HEK293 (cell line): ENCODE results near the gene RHBDL3.

ENCODE experiments used
- CTCF ChIA-PET: fragments of 350-600 bp; formaldehyde crosslinking; extraction: SDS; loops from one replicate; lab custom pipeline; 2021; ENCODE audit warnings: antibody characterized with exemption; lab: Yijun Ruan, JAX
- POLR2A ChIA-PET: fragments of 300-600 bp; formaldehyde crosslinking; extraction: SDS; loops from one replicate; lab custom pipeline; 2020; ENCODE audit warnings: antibody characterized with exemption, inconsistent platforms; lab: Yijun Ruan, JAX
- H3K27ac ChIP-seq: fragments of 200-500 bp; sonication (Bioruptor generic); 2 replicates; pipeline ENCODE4 v1.5.1; 2014; ENCODE audit warnings: low read depth, low read length, control low read depth, inconsistent platforms; ENCODE audit errors: extremely low read depth
- H3K36me3 ChIP-seq, 2 experiments: fragments of 200-500 bp in 1 of 2; sonication (Bioruptor generic) in 1 of 2; 1 replicate in 1 of 2; 2 replicates in 1 of 2; pipeline ENCODE4 v1.5.1; 2014 to 2017; ENCODE audit warnings: inconsistent platforms in 2 of 2, low read length in 2 of 2; ENCODE audit not compliant: control insufficient read depth in 2 of 2, insufficient read depth in 1 of 2
- H3K4me1 ChIP-seq: fragments of 200-500 bp; sonication (Bioruptor generic); 2 replicates; pipeline ENCODE4 v1.5.1; 2014; ENCODE audit warnings: mild to moderate bottlenecking, low read length, inconsistent platforms; ENCODE audit not compliant: control insufficient read depth, insufficient read depth
- H3K4me3 ChIP-seq: 2 replicates; pipeline ENCODE4 v1.5.1; 2011; ENCODE audit warnings: low read depth, mild to moderate bottlenecking, control low read depth, low read length, moderate library complexity
- H3K9me3 ChIP-seq: fragments of 200-500 bp; sonication (Bioruptor generic); 2 replicates; pipeline ENCODE4 v1.5.1; 2014; ENCODE audit warnings: low read depth, low read length, inconsistent platforms; ENCODE audit not compliant: control insufficient read depth, insufficient read depth
- CTCF ChIP-seq: fragments of 450-650 bp; formaldehyde crosslinking; IDR thresholded peaks from 2 replicates; pipeline ENCODE4 v1.5.1; 2016; ENCODE audit warnings: missing biosample characterization, missing genetic modification characterization
- FEZF1 ChIP-seq: fragments of 450-650 bp; formaldehyde crosslinking; IDR thresholded peaks from 2 replicates; pipeline ENCODE4 v1.5.1; 2016; ENCODE audit warnings: missing biosample characterization, missing genetic modification characterization
- IKZF3 ChIP-seq: fragments of 450-650 bp; IDR thresholded peaks from 2 replicates; pipeline ENCODE4 v1.5.0; 2018; ENCODE audit warnings: missing biosample characterization, mild to moderate bottlenecking, missing genetic modification characterization, moderate library complexity
- SP7 ChIP-seq: fragments of 450-650 bp; formaldehyde crosslinking; IDR thresholded peaks from 2 replicates; pipeline ENCODE4 v1.5.1; 2016; ENCODE audit warnings: missing biosample characterization, missing genetic modification characterization
- WT1 ChIP-seq: fragments of 450-650 bp; formaldehyde crosslinking; IDR thresholded peaks from 2 replicates; pipeline ENCODE4 v1.5.1; 2016; ENCODE audit warnings: missing biosample characterization, missing genetic modification characterization
- ZFP41 ChIP-seq: fragments of 450-650 bp; formaldehyde crosslinking; IDR thresholded peaks from 2 replicates; pipeline ENCODE4 v1.5.1; 2016; ENCODE audit warnings: missing biosample characterization, missing genetic modification characterization, borderline replicate concordance
- ZNF140 ChIP-seq: fragments of 450-650 bp; formaldehyde crosslinking; IDR thresholded peaks from 2 replicates; pipeline ENCODE4 v1.5.1; 2016; ENCODE audit warnings: missing biosample characterization, missing genetic modification characterization
- ZNF16 ChIP-seq: fragments of 450-650 bp; formaldehyde crosslinking; IDR thresholded peaks from 2 replicates; pipeline ENCODE4 v1.5.1; 2016; ENCODE audit warnings: low read depth, missing biosample characterization, missing genetic modification characterization
- ZNF19 ChIP-seq: fragments of 450-650 bp; formaldehyde crosslinking; IDR thresholded peaks from 2 replicates; pipeline ENCODE4; 2016; ENCODE audit warnings: missing biosample characterization, missing genetic modification characterization, low read depth
- ZNF239 ChIP-seq: fragments of 450-650 bp; formaldehyde crosslinking; IDR thresholded peaks from 2 replicates; pipeline ENCODE4 v1.5.1; 2016; ENCODE audit warnings: missing biosample characterization, missing genetic modification characterization
- ZNF248 ChIP-seq: fragments of 450-650 bp; formaldehyde crosslinking; IDR thresholded peaks from 2 replicates; pipeline ENCODE4 v1.5.1; 2017; ENCODE audit warnings: missing biosample characterization, missing genetic modification characterization
- ZNF426 ChIP-seq: fragments of 450-650 bp; formaldehyde crosslinking; IDR thresholded peaks from 2 replicates; pipeline ENCODE4 v1.5.1; 2017; ENCODE audit warnings: missing biosample characterization, missing genetic modification characterization, mild to moderate bottlenecking, inconsistent platforms, moderate library complexity
- ZNF513 ChIP-seq: fragments of 450-650 bp; IDR thresholded peaks from 2 replicates; pipeline ENCODE4 v1.5.1; 2018; ENCODE audit warnings: missing biosample characterization, missing genetic modification characterization
- ZNF518A ChIP-seq: fragments of 450-650 bp; formaldehyde crosslinking; conservative IDR thresholded peaks from 2 replicates; pipeline ENCODE4 v1.5.1; 2016; ENCODE audit warnings: low read depth, missing biosample characterization, missing genetic modification characterization
- ZNF529 ChIP-seq: fragments of 450-650 bp; formaldehyde crosslinking; IDR thresholded peaks from 2 replicates; pipeline ENCODE4 v1.5.1; 2017; ENCODE audit warnings: missing genetic modification characterization, missing biosample characterization; ENCODE audit not compliant: insufficient replicate concordance
- ZNF558 ChIP-seq: fragments of 450-650 bp; formaldehyde crosslinking; IDR thresholded peaks from 2 replicates; pipeline ENCODE4 v1.5.1; 2016; ENCODE audit warnings: missing biosample characterization, missing genetic modification characterization
- ZNF560 ChIP-seq: fragments of 450-650 bp; formaldehyde crosslinking; IDR thresholded peaks from 2 replicates; pipeline ENCODE4 v1.5.1; 2017; ENCODE audit warnings: missing biosample characterization, missing genetic modification characterization, borderline replicate concordance
- ZNF571 ChIP-seq: fragments of 450-650 bp; formaldehyde crosslinking; IDR thresholded peaks from 2 replicates; pipeline ENCODE4 v1.5.0; 2017; ENCODE audit warnings: missing biosample characterization, missing genetic modification characterization
- ZNF600 ChIP-seq: fragments of 450-650 bp; formaldehyde crosslinking; IDR thresholded peaks from 2 replicates; pipeline ENCODE4 v1.5.1; 2016; ENCODE audit warnings: missing biosample characterization, missing genetic modification characterization
- ZNF610 ChIP-seq: fragments of 450-650 bp; formaldehyde crosslinking; IDR thresholded peaks from 2 replicates; pipeline ENCODE4 v1.5.1; 2016; ENCODE audit warnings: missing biosample characterization, missing genetic modification characterization, borderline replicate concordance
- ZNF626 ChIP-seq: fragments of 450-650 bp; sonication (Bioruptor Pico); formaldehyde crosslinking; IDR thresholded peaks from 2 replicates; pipeline ENCODE4 v1.5.1; 2018; ENCODE audit warnings: missing biosample characterization, missing genetic modification characterization, inconsistent platforms
- ZNF660 ChIP-seq: fragments of 450-650 bp; IDR thresholded peaks from 2 replicates; pipeline ENCODE4 v1.5.1; 2018; ENCODE audit warnings: missing biosample characterization, mild to moderate bottlenecking, missing genetic modification characterization
- ZNF677 ChIP-seq: fragments of 450-650 bp; IDR thresholded peaks from 2 replicates; pipeline ENCODE4 v1.5.0; 2018; ENCODE audit warnings: missing biosample characterization, mild to moderate bottlenecking, missing genetic modification characterization, moderate library complexity
- ZNF777 ChIP-seq: fragments of 450-650 bp; formaldehyde crosslinking; IDR thresholded peaks from 2 replicates; pipeline ENCODE4 v1.5.1; 2017; ENCODE audit warnings: missing biosample characterization, missing genetic modification characterization, borderline replicate concordance
- TF ChIP-seq, protein P1 (sequence below): fragments of 450-650 bp; formaldehyde crosslinking; IDR thresholded peaks from 2 replicates; pipeline ENCODE4 v1.5.1; 2017; ENCODE audit warnings: missing biosample characterization, missing genetic modification characterization
- TF ChIP-seq, protein P2 (sequence below): fragments of 450-650 bp; formaldehyde crosslinking; IDR thresholded peaks from 2 replicates; pipeline ENCODE4 v1.5.1; 2016; ENCODE audit warnings: missing biosample characterization, missing genetic modification characterization

RHBDL3 gene

DNA sequence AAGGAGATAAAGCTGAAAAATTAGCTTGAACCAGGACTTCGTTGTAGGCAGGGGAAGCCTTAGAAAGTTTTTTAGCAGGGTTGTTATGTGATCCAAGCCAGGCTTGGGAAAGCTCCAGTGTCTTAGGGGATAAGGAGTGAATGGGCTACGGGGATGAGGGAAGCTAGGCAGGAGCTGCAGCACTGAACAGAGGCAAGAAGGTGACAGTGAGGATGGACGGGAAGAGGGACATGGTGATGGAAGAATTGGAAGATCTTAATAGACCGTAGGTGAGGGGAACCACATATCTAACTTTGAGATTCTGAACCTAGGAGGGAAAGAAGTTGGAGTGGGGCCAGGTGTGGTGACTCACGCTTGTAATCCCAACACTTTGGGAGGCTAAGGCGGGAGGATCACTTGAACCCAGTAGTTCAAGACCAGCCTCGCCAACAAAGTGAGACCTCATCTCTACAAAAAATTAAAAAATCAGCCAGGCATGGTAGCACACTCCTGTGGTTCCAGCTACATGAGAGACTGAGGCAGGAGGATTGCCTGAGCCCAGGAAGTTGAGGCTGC is 3.2 kb downstream of the RHBDL3 start:
- no peaks in the 10 kb centered on the region for H3K36me3 ChIP-seq
- H3K4me1 ChIP-seq: peaks cover 8% of the 10 kb centered on the region
- H3K4me3 ChIP-seq: no peak overlapping the region
- CTCF ChIA-PET: interaction anchor here (1.0 to 1.1 kb wide), 2 partner anchors 48 to 51 kb away, joined by 5 read pairs; no protein-coding TSS in a partner anchor
- H3K27ac ChIP-seq: no peak overlapping the region
- no peaks in the 10 kb centered on the region for H3K9me3 ChIP-seq
- POLR2A ChIA-PET: interaction anchor here (0.5 kb wide), 1 partner anchor 122 kb away, joined by 3 read pairs; no protein-coding TSS in a partner anchor
- TF ChIP-seq ZNF777 (no peak), WT1 (tag by site-specific recombination) (peak; percentile 71), IKZF3 (tag by site-specific recombination) (0 out of 2 replicates have a peak, but pooled peaks have one; percentile 11), ZNF660 (tag by site-specific recombination) (no peak), SP7 (tag by site-specific recombination) (peak; percentile 36), ZNF610 (tag by site-specific recombination) (no peak), ZNF248 (no peak), ZNF426 (no peak), FEZF1 (tag by site-specific recombination) (no peak), ZNF19 (tag by site-specific recombination) (no peak), ZNF677 (tag by site-specific recombination) (no peak), ZNF239 (tag by site-specific recombination) (no peak), ZNF518A (tag by site-specific recombination) (no peak), ZFP41 (tag by site-specific recombination) (no peak), ZNF560 (tag by site-specific recombination) (no peak), ZNF140 (tag by site-specific recombination) (no peak), CTCF (tag by site-specific recombination) (no peak), ZNF529 (tag by site-specific recombination) (no peak), ZNF513 (tag by site-specific recombination) (no peak), ZNF16 (no peak), ZNF626 (tag by site-specific recombination) (no peak), ZNF571 (tag by site-specific recombination) (no peak), ZNF600 (tag by site-specific recombination) (peak; percentile 87), ZNF558 (tag by site-specific recombination) (no peak)
- TF ChIP-seq, protein P1, sequence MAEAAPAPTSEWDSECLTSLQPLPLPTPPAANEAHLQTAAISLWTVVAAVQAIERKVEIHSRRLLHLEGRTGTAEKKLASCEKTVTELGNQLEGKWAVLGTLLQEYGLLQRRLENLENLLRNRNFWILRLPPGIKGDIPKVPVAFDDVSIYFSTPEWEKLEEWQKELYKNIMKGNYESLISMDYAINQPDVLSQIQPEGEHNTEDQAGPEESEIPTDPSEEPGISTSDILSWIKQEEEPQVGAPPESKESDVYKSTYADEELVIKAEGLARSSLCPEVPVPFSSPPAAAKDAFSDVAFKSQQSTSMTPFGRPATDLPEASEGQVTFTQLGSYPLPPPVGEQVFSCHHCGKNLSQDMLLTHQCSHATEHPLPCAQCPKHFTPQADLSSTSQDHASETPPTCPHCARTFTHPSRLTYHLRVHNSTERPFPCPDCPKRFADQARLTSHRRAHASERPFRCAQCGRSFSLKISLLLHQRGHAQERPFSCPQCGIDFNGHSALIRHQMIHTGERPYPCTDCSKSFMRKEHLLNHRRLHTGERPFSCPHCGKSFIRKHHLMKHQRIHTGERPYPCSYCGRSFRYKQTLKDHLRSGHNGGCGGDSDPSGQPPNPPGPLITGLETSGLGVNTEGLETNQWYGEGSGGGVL (tag by site-specific recombination): no peak
- TF ChIP-seq, protein P2, sequence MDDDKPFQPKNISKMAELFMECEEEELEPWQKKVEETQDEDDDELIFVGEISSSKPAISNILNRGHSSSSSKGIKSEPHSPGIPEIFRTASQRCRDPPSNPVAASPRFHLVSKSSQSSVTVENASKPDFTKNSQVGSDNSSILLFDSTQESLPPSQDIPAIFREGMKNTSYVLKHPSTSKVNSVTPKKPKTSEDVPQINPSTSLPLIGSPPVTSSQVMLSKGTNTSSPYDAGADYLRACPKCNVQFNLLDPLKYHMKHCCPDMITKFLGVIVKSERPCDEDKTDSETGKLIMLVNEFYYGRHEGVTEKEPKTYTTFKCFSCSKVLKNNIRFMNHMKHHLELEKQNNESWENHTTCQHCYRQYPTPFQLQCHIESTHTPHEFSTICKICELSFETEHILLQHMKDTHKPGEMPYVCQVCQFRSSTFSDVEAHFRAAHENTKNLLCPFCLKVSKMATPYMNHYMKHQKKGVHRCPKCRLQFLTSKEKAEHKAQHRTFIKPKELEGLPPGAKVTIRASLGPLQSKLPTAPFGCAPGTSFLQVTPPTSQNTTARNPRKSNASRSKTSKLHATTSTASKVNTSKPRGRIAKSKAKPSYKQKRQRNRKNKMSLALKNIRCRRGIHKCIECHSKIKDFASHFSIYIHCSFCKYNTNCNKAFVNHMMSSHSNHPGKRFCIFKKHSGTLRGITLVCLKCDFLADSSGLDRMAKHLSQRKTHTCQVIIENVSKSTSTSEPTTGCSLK (tag by site-specific recombination): no peak
